K562 (cell line): ENCODE results near the gene P3H1.

Source experiments
- MXD1 ChIP-seq: fragments of 250-450 bp; sonication (Bioruptor Pico); IDR thresholded peaks from 2 replicates; pipeline ENCODE4 v1.8.0; 2021; ENCODE audit warnings: borderline replicate concordance, mild to moderate bottlenecking, moderate library complexity; ENCODE audit not compliant: poor library complexity, severe bottlenecking
- NFIC ChIP-seq: fragments of 450-650 bp; IDR thresholded peaks from 2 replicates; pipeline ENCODE4 v1.6.1; 2017; ENCODE audit warnings: mild to moderate bottlenecking, inconsistent platforms
- POU5F1 ChIP-seq: fragments of 150-350 bp; IDR thresholded peaks from 2 replicates; pipeline ENCODE4 v1.6.1; 2014; ENCODE audit warnings: borderline replicate concordance, low read length, low read depth, mild to moderate bottlenecking; ENCODE audit not compliant: partially characterized antibody
- SMAD4 ChIP-seq: fragments of 250-450 bp; sonication (Bioruptor Pico); conservative IDR thresholded peaks from 2 replicates; pipeline ENCODE4 v1.8.0; 2021; ENCODE audit warnings: inconsistent platforms, mild to moderate bottlenecking, moderate library complexity
- TFE3 ChIP-seq: fragments of 450-650 bp; formaldehyde crosslinking; IDR thresholded peaks from 2 replicates; pipeline ENCODE4 v1.4.0; 2020; ENCODE audit warnings: mild to moderate bottlenecking, mixed read lengths
- ZNF507 ChIP-seq: conservative IDR thresholded peaks from 2 replicates; pipeline ENCODE4 v1.6.1; 2017; ENCODE audit warnings: missing genetic modification characterization, missing compliant biosample characterization
- TF ChIP-seq, protein P1 (sequence below), 2 experiments: fragments of 200-800 bp in 1 of 2; sonication (Bioruptor generic) in 1 of 2; sonication (generic) in 1 of 2; formaldehyde crosslinking in 1 of 2; IDR thresholded peaks in 1 of 2; conservative IDR thresholded peaks in 1 of 2; 2 replicates each; pipeline versions ENCODE4 v1.5.0 to v1.6.1; 2016 to 2020; ENCODE audit warnings: missing compliant biosample characterization in 1 of 2, missing genetic modification characterization in 1 of 2, missing genetic modification reagents in 1 of 2

DNA sequence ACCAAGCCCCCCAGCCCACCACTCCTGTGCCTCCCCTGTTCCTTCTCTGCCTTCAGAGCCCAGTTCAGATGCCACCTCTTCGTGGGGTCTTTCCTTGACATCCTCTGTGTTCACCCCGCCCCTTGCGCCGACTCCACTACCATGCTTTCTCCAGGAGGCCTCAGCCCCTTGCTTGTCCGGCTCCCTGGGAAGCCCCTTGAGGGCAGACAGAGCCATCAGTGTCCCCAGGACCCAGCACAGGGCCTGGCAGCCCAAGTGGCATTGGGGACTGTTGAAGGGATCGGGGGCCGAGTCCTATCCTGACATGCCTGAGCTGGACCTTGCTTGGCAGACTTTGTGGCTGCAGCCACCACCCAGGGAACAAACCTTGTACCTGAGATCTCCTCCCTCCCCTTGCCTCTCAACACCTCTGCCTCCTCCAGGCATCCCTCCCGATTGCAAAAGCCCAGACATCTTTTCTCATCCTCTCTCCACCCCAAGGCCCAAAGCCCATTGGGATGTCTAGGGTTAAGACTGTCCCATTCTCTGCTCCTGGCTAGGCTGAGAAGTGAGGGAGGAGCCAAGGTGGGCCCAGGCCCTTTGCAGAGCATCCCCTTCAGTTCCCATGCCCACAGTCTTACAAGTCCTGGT is 30.1 kb downstream of the P3H1 start:
- TF ChIP-seq POU5F1 (no peak), MXD1 (no peak), TFE3 (CRISPR knock-in tag) (no peak), NFIC (no peak), SMAD4 (CRISPR knock-in tag) (no peak), ZNF507 (tag) (no peak)
- TF ChIP-seq, protein P1, sequence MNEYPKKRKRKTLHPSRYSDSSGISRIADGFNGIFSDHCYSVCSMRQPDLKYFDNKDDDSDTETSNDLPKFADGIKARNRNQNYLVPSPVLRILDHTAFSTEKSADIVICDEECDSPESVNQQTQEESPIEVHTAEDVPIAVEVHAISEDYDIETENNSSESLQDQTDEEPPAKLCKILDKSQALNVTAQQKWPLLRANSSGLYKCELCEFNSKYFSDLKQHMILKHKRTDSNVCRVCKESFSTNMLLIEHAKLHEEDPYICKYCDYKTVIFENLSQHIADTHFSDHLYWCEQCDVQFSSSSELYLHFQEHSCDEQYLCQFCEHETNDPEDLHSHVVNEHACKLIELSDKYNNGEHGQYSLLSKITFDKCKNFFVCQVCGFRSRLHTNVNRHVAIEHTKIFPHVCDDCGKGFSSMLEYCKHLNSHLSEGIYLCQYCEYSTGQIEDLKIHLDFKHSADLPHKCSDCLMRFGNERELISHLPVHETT (CRISPR knock-in tag; conservative IDR thresholded peaks at IDR 0.05 in 1 of 2, IDR thresholded peaks at IDR 0.05 in 1 of 2) = no peak
